Skeletal muscle cell (primary cell): ENCODE results near the gene P2RY12.
A peak's percentile ranks its signal among the peaks of the same experiment; 100 is the strongest.

Experiments
- DNase-seq: peaks from one replicate; pipeline ENCODE4 v3.0.0-alpha.2; 2010; ENCODE audit warnings: low read depth
- H3K4me3 ChIP-seq: 2 replicates; pipeline ENCODE4 v1.5.1; 2011; ENCODE audit warnings: low read depth, mild to moderate bottlenecking, control low read depth, low read length, moderate library complexity

The P2RY12 gene

DNA sequence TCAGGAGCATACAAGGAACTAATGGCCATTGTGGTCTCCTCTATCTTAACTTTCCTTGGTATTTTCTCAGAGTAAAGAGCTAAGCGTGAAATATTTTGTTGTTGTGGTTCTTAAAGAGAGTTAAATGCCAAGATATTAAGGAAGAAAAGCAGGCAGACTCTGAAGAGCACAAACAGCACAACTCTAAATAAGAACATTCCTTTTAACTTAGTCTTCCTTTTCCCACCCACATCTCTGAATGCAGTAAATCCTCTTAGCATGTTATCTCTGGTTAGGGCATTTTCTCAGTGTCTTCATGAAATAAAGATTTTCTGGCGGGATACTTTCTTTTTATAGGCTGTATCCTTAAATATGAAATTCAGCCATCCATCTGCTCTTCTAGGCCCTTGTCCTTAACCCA is 69.4 kb downstream of the P2RY12 start:
- H3K4me3 ChIP-seq, result no peak overlapping the region
- DNase-seq, result no peak

DNA sequence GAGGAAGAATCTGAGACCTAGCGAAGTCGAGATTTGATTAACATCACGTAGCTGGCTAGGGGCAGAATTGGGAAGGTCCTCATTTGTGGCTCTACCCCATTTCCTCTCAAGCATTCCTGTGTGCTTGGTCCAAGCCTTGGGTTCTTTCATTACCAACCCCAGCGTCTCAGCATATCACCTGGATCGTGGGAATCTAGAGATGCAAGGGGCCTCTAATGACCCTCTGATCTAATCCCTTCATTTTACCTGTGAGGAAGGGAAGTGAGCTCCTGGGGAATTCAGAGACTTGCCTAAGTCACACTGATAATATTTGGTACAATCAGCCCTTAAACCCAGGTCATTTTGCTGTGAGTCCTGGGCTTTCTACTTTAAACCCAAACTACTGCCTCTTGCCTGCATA is 70.0 kb downstream of the P2RY12 start:
- H3K4me3 ChIP-seq, result no peak overlapping the region
- DNase-seq, result no peak

DNA sequence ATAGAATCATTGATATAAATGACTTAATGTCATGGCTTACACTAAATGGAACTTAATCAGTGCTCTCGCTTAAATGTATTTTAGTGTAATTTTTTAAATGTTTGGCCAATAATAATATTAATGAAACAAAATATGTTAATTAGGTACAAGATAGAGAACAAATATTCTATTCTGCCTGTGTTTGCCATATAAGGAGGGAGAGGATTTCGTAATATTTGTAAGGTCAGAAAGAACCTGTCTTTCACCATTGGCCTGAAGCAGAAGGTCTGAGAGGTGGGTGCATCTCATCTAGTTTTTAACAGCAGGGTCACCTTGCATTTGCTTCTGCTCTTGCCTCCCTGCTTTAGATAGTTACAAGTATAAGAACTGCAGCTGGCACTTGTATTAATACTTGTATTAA is 70.4 kb downstream of the P2RY12 start:
- no peak overlapping the region for H3K4me3 ChIP-seq

DNA sequence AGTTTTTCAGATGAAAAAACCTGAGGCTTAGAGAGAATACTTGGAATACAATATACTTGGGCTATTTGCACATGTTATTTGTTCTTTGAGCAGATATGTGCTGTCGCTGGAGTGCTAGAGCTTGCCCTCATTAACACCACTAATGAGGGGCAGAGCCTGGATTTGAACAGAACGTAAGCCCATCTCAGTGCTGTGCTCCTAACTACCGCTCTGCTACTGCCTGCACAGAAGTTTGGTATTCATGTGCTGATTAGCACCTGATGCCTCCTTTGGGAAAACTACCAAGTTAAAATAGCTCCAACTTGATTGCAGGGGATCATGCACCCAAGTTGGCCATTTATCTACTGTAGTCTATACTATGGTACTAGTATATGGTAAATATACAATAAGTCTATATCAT is 71.6 kb downstream of the P2RY12 start:
- DNase-seq, result no peak
- no peak overlapping the region for H3K4me3 ChIP-seq

More for the DNA sequence above, 70.4 kb downstream of the P2RY12 start:
- no peak for DNase-seq

DNA sequence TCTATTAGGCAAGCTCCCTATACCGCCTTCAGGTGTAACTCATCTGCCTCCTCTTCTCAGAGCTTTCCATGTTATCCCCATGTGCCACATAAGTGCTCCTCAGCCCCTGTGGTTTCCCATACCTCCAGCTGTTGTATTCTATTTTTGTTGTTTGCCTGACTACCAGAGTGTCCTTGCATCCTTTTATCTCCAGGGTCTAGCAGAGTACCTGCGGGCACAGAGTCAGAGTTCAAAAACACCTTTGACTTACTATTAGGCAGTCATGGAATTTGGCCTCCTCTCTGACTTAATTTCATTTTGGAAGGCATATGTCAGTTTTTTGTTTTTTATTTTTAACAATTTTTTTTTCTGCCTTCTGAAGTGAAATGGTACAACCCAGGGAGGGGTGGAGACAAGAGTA is 75.0 kb downstream of the P2RY12 start:
- no peak overlapping the region for H3K4me3 ChIP-seq
- no peak for DNase-seq

DNA sequence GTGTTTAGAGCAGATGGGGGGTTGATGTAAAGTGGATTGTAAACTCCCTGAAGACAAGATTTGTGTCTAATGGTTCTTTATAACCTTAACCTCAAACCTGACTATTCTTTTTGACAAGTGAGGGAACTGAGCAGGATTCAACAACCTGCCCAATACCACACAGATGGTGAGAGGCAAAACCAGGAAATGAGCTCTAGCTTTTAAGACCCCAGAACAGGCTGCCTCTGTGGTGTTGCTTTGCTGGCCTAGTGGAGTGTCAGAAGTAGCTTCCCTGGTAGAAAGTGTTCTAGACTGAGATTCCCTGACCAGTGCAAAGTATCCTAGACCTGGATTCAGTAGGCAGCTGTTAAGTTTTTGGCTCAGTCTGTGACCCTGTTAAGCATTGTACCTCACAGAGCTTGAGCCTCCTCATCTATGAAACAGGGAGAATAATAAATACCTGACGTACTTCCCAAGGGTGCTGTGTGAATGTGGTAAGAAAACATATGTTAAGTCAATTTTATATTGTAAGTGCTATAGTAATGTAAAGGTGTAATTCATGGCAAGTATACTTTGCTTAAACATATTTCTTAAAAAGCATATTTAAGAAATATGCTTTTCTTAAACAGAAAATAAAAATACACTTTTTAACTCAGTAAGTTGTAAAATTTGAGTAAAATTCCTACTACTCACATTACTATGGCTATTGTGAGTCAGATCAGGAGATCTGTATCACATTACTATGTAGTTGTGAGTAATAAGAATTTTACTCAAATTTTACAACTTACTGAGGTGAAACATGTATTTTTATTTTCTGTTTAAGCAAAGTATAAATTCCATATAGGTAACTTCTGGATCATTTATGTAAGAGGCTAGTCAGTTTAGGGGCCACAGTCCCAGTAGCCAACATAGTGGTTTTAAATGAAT is 76.7 kb downstream of the P2RY12 start:
- H3K4me3 ChIP-seq, result no peak overlapping the region
- DNase-seq, result no peak

DNA sequence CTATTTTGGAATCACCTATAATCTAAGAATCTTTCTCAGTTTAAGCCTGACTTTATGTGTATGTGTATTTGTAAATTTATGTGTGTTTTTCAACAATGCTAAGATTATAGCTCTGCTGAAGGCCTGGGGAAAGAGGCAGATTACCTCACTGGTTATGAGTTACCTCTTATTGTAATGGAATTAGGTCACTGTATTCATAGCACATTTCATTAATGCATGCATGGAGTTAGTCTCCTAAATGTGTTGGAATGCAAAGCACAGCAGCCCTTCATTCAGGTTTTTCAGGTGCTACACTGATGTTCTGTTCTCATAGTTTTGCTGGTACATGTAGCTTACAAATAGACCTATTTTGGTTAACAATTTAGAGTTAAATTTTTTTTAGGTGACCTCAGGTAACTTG is 77.4 kb downstream of the P2RY12 start:
- no peak overlapping the region for H3K4me3 ChIP-seq
- no peak for DNase-seq

DNA sequence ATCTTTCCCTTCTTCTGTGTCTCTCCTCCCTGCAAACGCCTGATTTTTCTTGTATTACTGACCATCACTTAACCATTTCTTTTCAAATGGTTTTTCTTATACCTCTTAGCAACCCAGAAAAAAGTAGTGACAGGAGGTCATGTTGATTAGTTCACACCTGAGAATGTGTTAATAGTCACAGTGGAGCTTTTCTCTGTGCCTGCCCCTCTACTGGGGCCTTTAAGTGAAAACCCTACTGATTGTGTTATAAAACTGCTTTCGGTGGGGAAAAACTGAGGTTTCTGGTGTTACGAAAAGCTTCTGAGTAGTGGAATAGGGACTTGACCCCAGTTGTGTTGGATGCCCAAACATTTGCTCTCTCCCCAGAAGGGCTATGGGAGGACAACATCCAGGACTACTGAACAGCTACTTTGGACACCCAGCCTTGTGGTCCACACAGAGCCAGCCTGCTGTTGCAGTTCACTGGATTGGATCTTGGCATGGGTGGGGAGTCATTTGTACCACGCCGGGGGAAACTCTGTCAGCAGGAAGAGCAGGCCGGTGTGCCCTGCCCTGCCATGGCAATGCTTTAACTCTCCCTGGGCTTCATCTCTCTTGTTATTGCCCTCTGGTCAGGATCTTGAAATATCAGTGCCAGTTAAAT is 78.3 kb downstream of the P2RY12 start:
- no peak for DNase-seq
- H3K4me3 ChIP-seq, result no peak overlapping the region

DNA sequence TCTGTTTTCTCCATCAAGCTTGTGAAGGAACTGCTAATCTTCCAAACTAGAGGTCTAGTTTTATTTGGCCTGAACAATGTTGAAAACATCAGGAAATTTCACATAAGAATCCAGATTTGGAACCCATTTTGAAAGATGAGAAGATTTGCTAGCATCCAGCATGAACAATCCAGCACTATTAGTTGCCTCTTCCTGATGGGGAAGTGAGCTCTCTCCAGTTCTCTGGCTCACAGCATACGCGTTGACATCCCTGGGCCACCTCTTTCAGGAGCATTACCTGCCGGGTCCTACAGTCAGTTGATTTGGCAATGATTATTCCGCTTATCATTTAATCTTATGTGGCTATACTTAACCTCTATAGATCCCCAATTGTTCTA is 78.8 kb downstream of the P2RY12 start:
- H3K4me3 ChIP-seq, result no peak overlapping the region
- no peak for DNase-seq

DNA sequence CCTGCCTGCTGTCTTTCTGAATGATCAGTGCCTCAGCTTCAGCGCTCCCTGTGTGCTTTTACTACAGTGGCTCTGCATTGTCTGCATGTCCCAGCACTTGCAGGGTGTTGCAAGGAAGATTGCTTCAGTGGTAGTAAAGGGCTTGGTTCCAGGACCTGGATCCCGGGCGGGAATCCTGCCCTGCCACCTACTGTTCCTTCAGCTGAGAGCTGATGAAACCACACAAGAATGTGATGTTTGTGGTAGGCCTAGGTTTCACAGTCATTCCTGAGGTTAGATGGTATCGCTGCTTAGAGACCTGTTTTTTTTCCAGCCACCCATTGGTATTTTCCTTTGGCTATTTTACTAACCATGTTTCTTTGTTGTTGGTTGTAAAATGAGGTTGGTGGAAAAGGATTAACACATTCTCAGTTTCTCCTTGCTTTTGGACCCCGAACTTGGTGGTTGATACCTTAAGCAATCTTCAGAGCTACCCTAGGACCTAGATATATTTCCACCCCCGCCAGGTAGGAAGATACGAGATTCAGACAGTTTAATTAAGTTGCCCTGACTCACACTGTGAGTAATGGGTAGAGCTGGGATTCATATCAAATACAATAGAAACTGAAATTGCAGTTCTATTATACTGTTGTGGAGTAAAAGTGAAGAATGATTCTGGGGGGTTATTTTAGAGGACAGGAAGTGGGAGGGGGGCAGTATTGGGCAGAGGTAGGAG is 79.3 kb downstream of the P2RY12 start:
- peak; percentile 97 for DNase-seq
- H3K4me3 ChIP-seq, result no peak overlapping the region

DNA sequence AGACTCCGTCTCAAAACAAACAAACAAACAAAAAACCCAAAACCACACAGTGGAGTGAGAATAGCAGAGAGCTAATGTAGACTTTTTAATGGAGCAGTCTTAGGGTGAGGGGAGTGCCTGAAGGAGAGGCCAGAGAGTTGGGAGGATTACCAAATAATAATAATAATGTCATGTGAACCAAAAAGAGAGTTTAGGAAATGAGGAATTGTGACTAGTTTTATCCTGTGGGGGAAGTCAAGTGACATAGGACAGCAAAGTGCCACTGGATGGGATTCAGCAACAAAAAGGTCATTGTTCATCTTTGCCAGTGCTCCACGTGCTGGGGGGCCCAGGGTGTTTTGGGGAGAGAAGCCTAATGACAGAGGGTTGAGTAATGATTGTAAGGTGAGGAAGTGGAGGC is 80.8 kb downstream of the P2RY12 start:
- DNase-seq, result no peak
- no peak overlapping the region for H3K4me3 ChIP-seq

DNA sequence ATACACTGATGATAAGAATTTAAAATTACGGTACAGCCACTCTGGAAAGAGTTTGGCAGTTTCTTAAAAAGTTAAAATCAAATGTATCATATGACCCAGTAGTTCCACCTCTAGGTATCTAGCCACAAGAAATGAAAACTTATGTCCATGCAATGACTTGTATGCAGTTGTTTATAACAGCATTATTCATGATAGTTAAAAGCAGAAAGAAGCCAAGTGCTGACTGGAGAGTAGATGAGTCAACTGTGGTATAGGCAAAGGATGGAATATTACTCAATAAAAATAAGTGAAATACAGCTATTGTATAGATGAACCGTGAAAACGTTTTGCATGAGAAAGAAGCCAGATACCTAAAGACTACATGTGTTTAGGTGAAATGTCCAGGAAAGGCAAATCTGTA is 82.8 kb downstream of the P2RY12 start:
- peak; percentile 57 for DNase-seq
- H3K4me3 ChIP-seq, result no peak overlapping the region

DNA sequence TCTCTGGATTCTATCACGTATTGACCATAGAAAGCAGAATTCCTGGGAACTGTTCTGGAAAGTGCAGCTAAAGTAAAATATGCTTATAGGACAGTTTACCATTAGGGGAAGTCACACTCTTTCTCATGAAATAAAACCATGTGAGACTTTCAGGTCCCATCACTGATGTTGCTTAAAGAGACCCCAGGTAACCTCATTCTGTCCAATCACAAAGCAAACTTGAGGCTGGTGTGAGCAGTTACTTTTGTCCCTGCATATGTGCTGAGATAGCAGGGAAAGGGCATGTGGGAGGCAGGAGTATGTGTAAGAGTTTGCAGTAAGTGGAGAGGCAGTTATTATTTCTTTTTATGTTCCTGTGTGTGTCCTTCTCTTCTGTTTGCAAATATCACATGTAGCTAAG is 84.0 kb downstream of the P2RY12 start:
- H3K4me3 ChIP-seq, result no peak overlapping the region
- no peak for DNase-seq

DNA sequence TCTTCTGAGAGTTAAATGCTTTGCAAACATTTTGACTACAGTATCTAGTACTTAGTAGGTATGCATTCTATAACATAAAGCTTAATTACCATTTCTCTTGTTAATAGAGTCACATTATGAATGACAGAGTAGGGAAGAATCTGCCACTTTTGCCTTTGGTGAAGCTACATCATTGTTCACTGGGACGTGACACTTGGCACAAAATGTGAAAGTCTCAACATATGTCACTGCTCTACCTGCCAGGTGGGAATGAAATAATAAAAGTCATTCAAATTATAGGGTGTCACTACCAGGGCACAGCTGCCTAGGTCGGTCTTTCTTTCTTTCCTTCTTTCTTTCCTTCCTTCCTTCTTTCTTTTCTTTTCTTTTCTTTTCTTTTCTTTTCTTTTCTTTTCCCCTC is 85.5 kb downstream of the P2RY12 start:
- no peak for DNase-seq

DNA sequence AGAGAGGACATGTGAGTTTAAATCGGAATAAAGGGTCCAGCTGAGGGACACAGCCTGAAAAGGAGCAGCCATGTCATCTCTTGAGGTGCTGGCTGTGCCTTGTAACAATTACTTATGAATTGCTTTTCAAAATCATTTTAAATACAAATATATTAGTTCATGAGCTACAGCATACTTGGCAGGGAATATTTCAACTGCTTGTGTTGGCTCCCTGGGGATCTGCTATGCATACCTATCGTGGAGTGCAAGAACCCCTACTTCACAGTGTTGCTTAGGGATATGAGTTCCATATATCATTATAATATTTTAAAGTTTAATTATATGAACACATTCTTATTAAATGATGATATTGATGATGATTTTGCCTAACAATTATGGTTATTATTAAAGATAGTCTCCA is 87.1 kb downstream of the P2RY12 start:
- no peak for DNase-seq
- H3K4me3 ChIP-seq, result no peak overlapping the region

More for the DNA sequence above, 85.5 kb downstream of the P2RY12 start:
- H3K4me3 ChIP-seq, result no peak overlapping the region

DNA sequence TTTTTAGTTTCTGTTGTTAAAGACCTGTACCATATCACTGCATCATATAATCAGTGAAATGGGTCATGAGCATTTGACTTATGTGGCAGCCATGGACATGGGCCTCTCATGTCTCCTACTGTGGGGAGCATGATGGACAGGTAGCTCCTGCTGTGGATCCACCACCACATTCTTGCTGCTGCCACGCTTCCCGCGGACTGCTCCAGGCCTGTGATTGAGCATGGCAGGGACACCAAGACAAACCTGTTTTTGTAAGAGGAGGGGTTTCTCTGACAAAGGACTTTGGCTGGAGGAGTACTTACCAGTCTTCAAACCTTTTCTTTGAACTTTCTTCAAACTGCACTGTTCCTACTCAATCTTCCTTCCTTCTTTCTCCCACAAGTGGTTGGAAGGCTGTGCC is 88.3 kb downstream of the P2RY12 start:
- no peak for DNase-seq
- H3K4me3 ChIP-seq, result no peak overlapping the region

DNA sequence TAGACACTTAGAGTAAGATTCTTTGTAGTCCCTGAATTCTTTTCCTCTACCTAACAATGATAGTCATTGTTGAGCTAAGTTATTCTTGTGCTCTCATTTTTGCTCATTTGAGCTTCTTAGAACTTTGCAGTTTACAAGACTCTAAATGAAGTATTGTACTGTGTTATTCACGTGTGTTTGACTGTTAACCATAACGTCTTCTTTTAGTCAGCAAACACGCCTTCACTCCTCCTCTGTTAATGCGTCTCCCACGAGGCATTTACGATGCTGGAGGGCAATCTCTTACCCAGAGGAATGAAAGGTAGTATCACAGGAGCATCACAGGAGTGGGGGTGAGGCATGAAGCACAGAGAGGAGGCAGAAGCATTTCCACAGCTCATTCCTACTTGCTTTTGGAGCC is 91.4 kb downstream of the P2RY12 start:
- H3K4me3 ChIP-seq, result no peak overlapping the region
- no peak for DNase-seq

DNA sequence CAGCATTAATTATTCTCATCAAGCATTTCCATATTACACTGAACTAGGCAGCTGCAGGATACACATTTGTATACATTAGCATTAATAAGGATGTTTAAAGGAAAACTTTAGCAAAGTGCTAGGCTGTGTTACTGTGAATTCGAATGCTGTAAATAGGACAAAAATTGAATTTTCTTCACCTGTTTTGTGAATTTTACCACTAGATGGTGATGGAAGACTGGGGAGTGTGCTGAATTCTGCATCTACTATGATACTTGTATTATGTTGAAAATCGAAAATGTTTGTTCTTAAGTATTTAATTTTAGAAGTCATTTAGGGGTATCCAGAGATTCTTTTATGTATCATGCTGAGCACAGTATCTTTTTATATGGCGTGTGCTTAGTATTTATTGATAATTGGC is 93.9 kb downstream of the P2RY12 start:
- DNase-seq, result peak; percentile 14
- H3K4me3 ChIP-seq, result no peak overlapping the region

DNA sequence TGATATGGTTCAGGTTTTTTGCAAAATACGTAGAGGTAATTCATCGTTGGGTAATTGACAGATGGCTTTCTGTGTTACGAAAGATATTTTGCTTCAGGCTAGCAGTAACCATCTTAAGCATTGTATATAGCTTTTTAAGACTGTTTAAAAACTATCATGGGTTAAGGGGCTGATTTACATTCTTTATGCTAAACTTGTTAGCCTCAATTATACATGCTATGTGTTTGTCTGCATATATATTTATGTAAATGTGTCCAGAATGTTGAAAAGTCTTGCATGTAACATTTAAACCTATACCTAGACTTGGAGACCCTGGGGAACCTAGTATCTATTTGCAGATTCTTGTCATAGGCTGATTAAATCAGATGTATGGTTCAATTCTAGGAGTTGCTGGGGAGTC is 95.1 kb downstream of the P2RY12 start:
- no peak overlapping the region for H3K4me3 ChIP-seq
- DNase-seq, result no peak
